GM23248 (cell line): ENCODE data around the gene NHS.

ENCODE experiments used
- EZH2 ChIP-seq: fragments of 200-600 bp; sonication (generic); IDR thresholded peaks from 2 replicates; pipeline ENCODE4 v1.6.1; 2018; ENCODE audit warnings: antibody characterized with exemption, mild to moderate bottlenecking; ENCODE audit not compliant: insufficient read depth, poor library complexity, severe bottlenecking
- EZH2phosphoT487 ChIP-seq: fragments of 200-600 bp; sonication (generic); IDR thresholded peaks from 2 replicates; pipeline ENCODE4 v1.6.1; 2018; ENCODE audit warnings: antibody characterized with exemption, moderate library complexity, mild to moderate bottlenecking, low read depth; ENCODE audit not compliant: insufficient read depth

DNA sequence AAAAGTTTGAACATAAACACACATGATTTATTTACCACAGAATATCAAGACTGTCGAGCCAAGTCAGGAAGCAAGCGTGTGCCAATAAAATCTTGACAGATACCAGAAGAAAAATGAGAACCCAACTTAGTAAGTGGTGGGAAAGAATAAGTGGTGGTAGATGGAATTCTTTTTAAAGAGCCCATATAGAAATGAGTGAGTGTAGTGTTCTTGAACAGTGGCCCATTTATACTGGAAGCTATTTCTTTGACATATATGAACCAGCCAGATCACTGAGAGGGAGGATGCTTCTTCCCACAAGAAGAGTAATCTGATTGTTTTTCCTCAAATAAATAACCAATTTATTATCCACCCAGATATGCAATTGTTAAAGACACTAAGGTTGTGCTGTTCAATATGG is 98.0 kb downstream of the NHS start:
- no peak for TF ChIP-seq EZH2phosphoT487
- TF ChIP-seq EZH2, result no peak
